ENCODE results near the gene PPP2R3A.

GRCh38 chr3:136070953-136071949, 105.7 kb downstream of the PPP2R3A start:
- TF ChIP-seq CTCF (conservative IDR thresholded peaks at IDR 0.05; ENCODE audit: low read length) = peak; percentile 60
- no peak for TF ChIP-seq EZH2phosphoT487 (IDR thresholded peaks at IDR 0.05; ENCODE audit: borderline replicate concordance)

Measured in Loucy (cell line).